HCT116 (cell line): ENCODE data around the gene PRDM2. TPM values are rescaled to one million over a fixed set of nuclear protein-coding genes. Genes with fewer than 3 reads are reported as not detected.

Experiments used
- ATAC-seq: fragments of 200-7000 bp; cut with Tn5 transposase; 2 replicates; pipeline ENCODE4 v1.9.1; 2020; ENCODE audit warnings: mild to moderate bottlenecking, moderate library complexity
- BruUV-seq: library from RNA; stranded (reverse); fragments of 400-500 nt; replicated peaks from 2 replicates; lab custom pipeline; 2021; lab: Mats Ljungman, UMichigan
- CTCF ChIA-PET: fragments of 300-600 bp; sonication (Branson Sonifier 250); formaldehyde crosslinking; loops from one replicate; lab custom pipeline; 2021; ENCODE audit warnings: antibody characterized with exemption; lab: Charles Lee
- POLR2A ChIA-PET: fragments of 300-600, 350-600 bp; sonication (Branson Sonifier 250); formaldehyde crosslinking; loops from one replicate; lab custom pipeline; 2021; ENCODE audit warnings: antibody characterized with exemption; lab: Charles Lee
- RAD21 ChIA-PET, 2 experiments: fragments of 300-600 bp; sonication (Branson Sonifier 250); formaldehyde crosslinking; loops; one replicate each; lab custom pipeline; 2023; ENCODE audit warnings: low total read pairs in 2 of 2; ENCODE audit not compliant: uncharacterized antibody in 2 of 2, unreplicated experiment in 2 of 2, low non-redundant PET in 1 of 2; lab: Charles Lee
- DNase-seq: peaks from one replicate; pipeline ENCODE4 v3.0.0-alpha.2; 2010; ENCODE audit warnings: low read depth, low spot score
- H2AFZ ChIP-seq: fragments of 200-600 bp; shearing (Covaris generic), sonication (generic); 2 replicates; pipeline ENCODE4 v1.6.1; 2017; ENCODE audit warnings: low read depth, mixed run types, mixed read lengths, antibody characterized with exemption, low read length; ENCODE audit not compliant: poor library complexity, severe bottlenecking
- H3K27ac ChIP-seq: 2 replicates; pipeline ENCODE4 v1.5.1; 2012; ENCODE audit warnings: low read depth, low read length
- H3K27me3 ChIP-seq: fragments of 200-600 bp; sonication (generic); 2 replicates; pipeline ENCODE4 v1.6.1; 2016; ENCODE audit warnings: mixed run types, low read length, mixed read lengths; ENCODE audit not compliant: insufficient read depth
- H3K36me3 ChIP-seq, 2 experiments: fragments of 200-500 bp in 1 of 2; fragments of 200-600 bp in 1 of 2; sonication (Bioruptor generic) in 1 of 2; sonication (generic) in 1 of 2; 2 replicates each; pipeline versions ENCODE4 v1.5.1 to v1.6.1; 2014 to 2016; ENCODE audit warnings: low read length in 2 of 2, inconsistent platforms in 1 of 2, mixed read lengths in 1 of 2, mixed run types in 1 of 2; ENCODE audit not compliant: insufficient read depth in 2 of 2, control insufficient read depth in 1 of 2
- H3K4me1 ChIP-seq, 2 experiments: fragments of 200-600 bp in 1 of 2; sonication (generic) in 1 of 2; 2 replicates each; pipeline versions ENCODE4 v1.5.1 to v1.6.1; 2012 to 2017; ENCODE audit warnings: low read length in 2 of 2, inconsistent platforms in 1 of 2, mild to moderate bottlenecking in 1 of 2, mixed read lengths in 1 of 2, mixed run types in 1 of 2, moderate library complexity in 1 of 2; ENCODE audit not compliant: insufficient read depth in 2 of 2, control insufficient read depth in 1 of 2
- H3K4me2 ChIP-seq: fragments of 200-600 bp; sonication (generic); 2 replicates; pipeline ENCODE4 v1.6.1; 2017; ENCODE audit warnings: mixed run types, low read length, mixed read lengths
- H3K4me3 ChIP-seq, 2 experiments: fragments of 200-600 bp in 1 of 2; sonication (generic) in 1 of 2; replicated peaks in 1 of 2; 2 replicates each; pipeline ENCODE4 v1.5.1; 2011 to 2016; ENCODE audit warnings: low read length in 2 of 2, control low read depth in 1 of 2, low read depth in 1 of 2, mild to moderate bottlenecking in 1 of 2, mixed read lengths in 1 of 2, mixed run types in 1 of 2
- H3K79me2 ChIP-seq: fragments of 200-600 bp; sonication (generic); 2 replicates; pipeline ENCODE4 v1.6.1; 2017; ENCODE audit warnings: mild to moderate bottlenecking, mixed run types, low read length, moderate library complexity, mixed read lengths; ENCODE audit not compliant: insufficient read depth
- H3K9ac ChIP-seq: fragments of 200-600 bp; sonication (generic); 2 replicates; pipeline ENCODE4 v1.6.1; 2016; ENCODE audit warnings: low read length, mixed read lengths
- H3K9me2 ChIP-seq: fragments of 200-600 bp; sonication (generic), shearing (Covaris generic); 2 replicates; pipeline ENCODE4 v1.6.1; 2017; ENCODE audit warnings: mixed run types, mild to moderate bottlenecking, moderate library complexity; ENCODE audit not compliant: insufficient read depth
- H3K9me3 ChIP-seq, 2 experiments: fragments of 200-500 bp in 1 of 2; fragments of 200-600 bp in 1 of 2; sonication (Bioruptor generic) in 1 of 2; sonication (generic) in 1 of 2; 2 replicates each; pipeline ENCODE4 v1.6.1; 2014 to 2017; ENCODE audit warnings: low read length in 2 of 2, mixed read lengths in 2 of 2, inconsistent platforms in 1 of 2, low read depth in 1 of 2, mild to moderate bottlenecking in 1 of 2, mixed run types in 1 of 2, moderate library complexity in 1 of 2; ENCODE audit not compliant: control insufficient read depth in 1 of 2, insufficient read depth in 1 of 2
- H4K20me1 ChIP-seq: fragments of 200-600 bp; sonication (generic), shearing (Covaris generic); 2 replicates; pipeline ENCODE4 v1.6.1; 2017; ENCODE audit warnings: mixed run types, mild to moderate bottlenecking, moderate library complexity; ENCODE audit not compliant: insufficient read depth
- ATF3 ChIP-seq: IDR thresholded peaks from 2 replicates; pipeline ENCODE4 v1.6.1; 2012
- CEBPB ChIP-seq: IDR thresholded peaks from 2 replicates; pipeline ENCODE4 v1.6.1; 2012; ENCODE audit warnings: low read depth
- ELF1 ChIP-seq: IDR thresholded peaks from 2 replicates; pipeline ENCODE4 v1.6.1; 2012; ENCODE audit warnings: low read depth, borderline replicate concordance
- EZH2phosphoT487 ChIP-seq: fragments of 200-600 bp; IDR thresholded peaks from 2 replicates; pipeline ENCODE4 v1.6.1; 2018; ENCODE audit warnings: antibody characterized with exemption, borderline replicate concordance
- MAX ChIP-seq: IDR thresholded peaks from 2 replicates; pipeline ENCODE4 v1.6.1; 2012
- POLR2A ChIP-seq: IDR thresholded peaks from 2 replicates; pipeline ENCODE4 v1.7.0; 2011; ENCODE audit warnings: borderline replicate concordance; ENCODE audit not compliant: insufficient read depth, insufficient read length; ENCODE audit errors: extremely low read depth
- POLR2AphosphoS5 ChIP-seq: IDR thresholded peaks from 2 replicates; pipeline ENCODE4 v1.6.1; 2011; ENCODE audit warnings: mild to moderate bottlenecking, low read depth, low read length, moderate library complexity
- SP1 ChIP-seq: IDR thresholded peaks from 2 replicates; pipeline ENCODE4 v1.6.1; 2012; ENCODE audit warnings: low read depth
- SRF ChIP-seq: IDR thresholded peaks from 2 replicates; pipeline ENCODE4 v1.6.1; 2012; ENCODE audit warnings: low read depth
- YY1 ChIP-seq: IDR thresholded peaks from 2 replicates; pipeline ENCODE4 v1.6.1; 2011; ENCODE audit warnings: low read length, low read depth, moderate library complexity, mild to moderate bottlenecking; ENCODE audit not compliant: insufficient replicate concordance; ENCODE audit errors: extremely low read depth
- ZFX ChIP-seq: fragments of 450-650 bp; IDR thresholded peaks from 2 replicates; pipeline ENCODE4 v1.6.1; 2017
- ZNF274 ChIP-seq: fragments of 200-500 bp; sonication (Bioruptor generic); IDR thresholded peaks from 2 replicates; pipeline ENCODE4 v1.6.1; 2014; ENCODE audit warnings: mild to moderate bottlenecking, low read depth, low read length, inconsistent platforms
- intact Hi-C: fragments of 100-400 bp; cut with micrococcal nuclease; formaldehyde crosslinking; loops from 2 replicates; pipeline ENCODE4 v1.10.0; 2022
- total RNA-seq: library from RNA; stranded (reverse); gene quantifications from one replicate; pipeline ENCODE4 v1.2.1, GENCODE V29; 2021; ENCODE audit not compliant: unreplicated experiment

The PRDM2 gene
- total RNA-seq, 1 experiment from 2014 or later, result 17.3 TPM

GRCh38 chr1:13826591-13826990 is 126.6 kb downstream of the PRDM2 start:
- H4K20me1 ChIP-seq, result no peaks in the 10 kb centered on the region
- peaks cover 5 to 13% of the 10 kb centered on the region in 2 experiments; a peak in 2 of 4 replicates for H3K4me1 ChIP-seq
- no peak overlapping the region for H3K9ac ChIP-seq
- H3K9me3 ChIP-seq, result no peaks in the 10 kb centered on the region
- CTCF ChIA-PET, result no interaction called here
- intact Hi-C loops, result loop anchor here (5.0 kb wide), 1 partner anchor 159 kb away; no protein-coding TSS in a partner anchor
- TF ChIP-seq CEBPB, result no peak
- no peak for TF ChIP-seq MAX
- TF ChIP-seq SRF, result no peak
- no peak for TF ChIP-seq POLR2AphosphoS5
- TF ChIP-seq SP1, result no peak
- no peak for TF ChIP-seq ZNF274
- no peak for TF ChIP-seq POLR2A
- TF ChIP-seq ELF1, result no peak
- no peak for TF ChIP-seq EZH2phosphoT487
- no peak for TF ChIP-seq ATF3
- no peak for TF ChIP-seq YY1
- no peak for TF ChIP-seq ZFX
- TF ChIP-seq, all 23 proteins: peak for 0
- H2AFZ ChIP-seq, result no peak overlapping the region
- H3K36me3 ChIP-seq, result no peaks in the 10 kb centered on the region
- no peaks in the 10 kb centered on the region for H3K9me2 ChIP-seq
- RAD21 ChIA-PET, result no interaction called here
- H3K27ac ChIP-seq, result no peak overlapping the region
- POLR2A ChIA-PET, result no interaction called here
- no peak overlapping the region for H3K4me2 ChIP-seq
- ATAC-seq, result no peak
- H3K79me2 ChIP-seq, result no peaks in the 10 kb centered on the region
- BruUV-seq, result no TSS peak
- DNase-seq, result no peak
- no peaks in the 10 kb centered on the region for H3K27me3 ChIP-seq
- H3K4me3 ChIP-seq, result no peak overlapping the region
